Suprapubic skin (tissue), 3 donors: ENCODE measurements around the gene MDK.

Experiments used
- CTCF ChIP-seq, 2 donors: fragments of 200-600 bp in 1 of 2; fragments of 450-650 bp in 1 of 2; sonication (generic) in 1 of 2; IDR thresholded peaks; one replicate each; pipeline ENCODE4 v1.5.1; 2016 to 2019; ENCODE audit warnings: antibody characterized with exemption in 2 of 2, mild to moderate bottlenecking in 1 of 2, moderate library complexity in 1 of 2
- POLR2A ChIP-seq, 2 donors: fragments of 450-650 bp; IDR thresholded peaks; one replicate each; pipeline ENCODE4 v1.6.1; 2017; ENCODE audit warnings: antibody characterized with exemption in 2 of 2, mild to moderate bottlenecking in 2 of 2, moderate library complexity in 2 of 2

- TF ChIP-seq CTCF (IDR thresholded peaks at IDR 0.05): no peak
- TF ChIP-seq POLR2A (IDR thresholded peaks at IDR 0.05): no peak
Measured at GRCh38 chr11:46339816-46340215, 41.7 kb upstream of the MDK start.
